Activated T-cell treated with anti-CD3 and anti-CD28 coated beads for 24 hours (primary cell): ENCODE measurements around the gene TBC1D7.
"Not testable (repeated sequence)": the region's sequence is repeated elsewhere in the genome, so short reads cannot be mapped to it uniquely, and the experiment has no call there.

Experiments
- DNase-seq: peaks from one replicate; pipeline ENCODE4 v3.0.0-alpha.2; 2020; ENCODE audit warnings: low read depth

TBC1D7 gene

DNA sequence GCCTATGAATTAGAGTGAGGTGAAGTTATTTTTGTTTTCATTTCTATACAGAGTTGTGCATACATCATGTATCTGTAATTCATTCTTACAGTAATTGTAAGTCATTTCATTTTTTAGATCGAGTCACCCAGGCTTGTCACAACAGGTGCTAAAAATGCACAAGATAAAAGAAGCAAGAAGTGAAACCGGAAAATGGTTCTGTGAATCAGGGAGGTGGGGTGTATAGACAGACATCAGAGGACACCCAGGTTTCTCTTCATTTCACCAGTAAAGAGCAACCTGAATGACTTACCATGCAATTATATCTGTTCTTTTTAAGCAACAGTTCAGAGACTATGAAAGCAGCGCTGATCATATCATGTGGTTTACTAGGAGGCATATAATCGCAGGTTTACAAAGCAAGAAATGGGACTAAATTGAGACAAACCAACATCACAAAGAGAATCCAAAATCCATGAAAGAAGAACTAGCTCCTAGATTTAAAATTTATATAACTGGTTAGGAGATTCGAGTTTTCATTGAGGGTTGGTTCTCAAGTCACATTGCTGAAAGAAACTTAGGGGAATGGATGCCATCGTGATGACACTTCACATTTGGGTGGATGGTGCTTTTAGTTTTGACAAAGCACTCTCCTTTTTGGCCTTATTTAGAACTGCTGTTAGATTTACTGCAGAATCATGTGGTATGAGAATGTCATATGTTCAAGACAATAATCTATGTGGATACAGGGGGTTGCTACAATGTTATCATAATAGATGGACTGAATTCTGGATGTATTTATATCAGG is 27.9 kb upstream of the TBC1D7 start:
- peak; percentile 39 for DNase-seq

GRCh38 chr6:13355043-13355945 is 27.0 kb upstream of the TBC1D7 start:
- DNase-seq: no peak

- DNase-seq: no peak
Measured at GRCh38 chr6:13354331-13355042, 26.1 kb upstream of the TBC1D7 start.

DNA sequence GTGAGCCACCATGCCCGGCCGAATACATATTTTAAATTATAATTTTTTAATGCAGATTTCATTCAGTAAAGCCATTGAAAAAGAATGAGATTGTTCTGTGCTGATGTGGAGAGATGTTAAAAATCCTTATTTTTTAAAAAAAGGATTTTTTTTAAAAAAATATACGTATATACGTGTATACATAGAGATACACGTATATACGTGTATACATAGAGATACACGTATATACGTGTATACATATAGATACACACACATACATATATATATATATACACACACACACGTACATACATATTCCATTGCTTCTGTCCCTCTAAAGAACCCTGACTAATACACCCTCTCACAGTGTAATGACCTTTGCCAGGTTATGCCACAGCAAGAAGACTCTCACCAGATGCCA is 23.8 kb upstream of the TBC1D7 start:
- no peak for DNase-seq

GRCh38 chr6:13351271-13351670 is 22.9 kb upstream of the TBC1D7 start:
- no peak for DNase-seq

- DNase-seq: no peak
Measured at GRCh38 chr6:13349811-13350506, 21.6 kb upstream of the TBC1D7 start.

- no peak for DNase-seq
Measured at GRCh38 chr6:13348334-13349113, 20.2 kb upstream of the TBC1D7 start.

- no peak for DNase-seq
Measured at GRCh38 chr6:13346245-13346644, 17.9 kb upstream of the TBC1D7 start.

DNA sequence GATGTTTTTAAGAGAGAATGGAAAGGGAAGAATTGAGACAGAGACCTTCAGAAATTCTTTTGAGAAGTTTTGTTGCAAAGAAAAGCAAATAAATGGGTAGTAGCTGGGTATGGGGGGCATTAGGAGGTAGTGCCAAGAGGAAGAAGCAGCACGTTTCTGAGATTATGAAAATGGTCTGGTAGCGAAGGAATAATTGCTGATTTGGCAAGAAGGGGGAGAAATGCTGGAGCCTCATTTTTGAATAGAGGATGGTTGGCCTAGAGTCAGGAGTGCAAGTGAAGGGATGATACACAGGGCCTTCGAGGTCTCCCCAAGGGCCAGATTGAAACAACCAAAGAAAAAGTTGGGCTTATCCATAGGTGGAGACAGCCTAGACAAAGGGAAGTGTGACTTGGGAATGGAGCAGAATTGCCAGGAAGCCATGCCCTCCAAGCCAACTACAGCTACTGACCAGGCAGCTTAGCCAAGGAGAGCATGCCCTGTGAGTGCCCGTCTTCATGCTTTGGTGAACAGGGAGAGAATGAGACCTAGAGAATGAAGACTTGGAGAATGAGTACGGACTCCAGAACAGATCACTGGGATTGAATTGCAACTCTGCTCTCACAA is 14.2 kb upstream of the TBC1D7 start:
- DNase-seq: no peak

DNA sequence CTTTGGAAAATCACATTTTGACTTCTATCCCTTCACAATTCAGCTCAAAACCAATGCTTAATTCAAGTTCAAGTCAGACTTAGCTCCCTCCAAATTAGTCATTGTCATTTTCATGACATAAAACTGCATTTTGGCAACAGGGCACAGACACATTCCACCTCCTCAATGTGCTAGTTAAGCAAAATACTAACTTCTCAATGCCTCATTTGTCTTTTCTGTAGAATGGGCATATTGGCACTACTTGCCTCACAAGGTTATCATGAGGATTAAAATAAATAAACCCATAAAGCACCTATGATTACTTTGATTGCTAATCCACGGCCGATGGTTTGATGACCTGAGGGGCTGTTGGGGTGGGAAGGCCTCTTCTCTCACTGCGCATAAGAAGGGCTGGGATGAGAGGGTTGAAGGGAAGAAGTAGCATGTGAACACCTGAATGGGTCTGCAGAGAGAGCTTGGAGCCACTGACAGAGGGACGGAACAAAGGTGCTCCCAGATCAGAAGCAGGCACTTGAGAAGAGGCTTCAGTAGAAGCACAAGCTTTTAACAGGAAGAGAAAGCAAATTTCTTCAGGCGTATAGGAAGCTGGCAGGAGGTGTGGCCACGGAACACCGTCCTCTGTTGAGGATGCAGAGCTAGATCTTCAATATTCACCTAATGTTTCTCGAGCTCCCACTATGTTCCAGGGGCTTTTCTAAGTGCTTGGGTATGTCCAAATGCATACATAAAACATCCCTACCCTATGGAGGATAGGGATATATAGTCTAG is 11.7 kb upstream of the TBC1D7 start:
- DNase-seq: no peak

DNA sequence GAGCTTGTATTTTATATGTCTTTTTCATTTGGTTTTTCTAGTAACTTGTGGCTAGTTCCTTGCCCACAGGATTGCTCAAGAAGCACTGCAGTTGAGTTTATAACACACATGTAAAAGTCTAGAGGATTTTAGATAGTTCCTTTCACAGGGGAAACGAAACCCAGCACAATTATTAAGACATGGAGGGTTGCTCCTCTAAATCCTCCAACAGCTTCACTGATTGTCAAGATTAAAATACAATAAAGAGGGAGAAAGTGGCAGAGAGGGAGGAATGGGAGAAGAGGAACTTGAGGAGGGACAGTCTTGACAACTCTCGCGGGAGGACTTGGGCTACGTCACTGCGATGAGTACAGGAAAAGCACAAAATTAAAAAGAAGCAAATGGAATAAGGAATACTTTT is 9.7 kb upstream of the TBC1D7 start:
- no peak for DNase-seq

DNA sequence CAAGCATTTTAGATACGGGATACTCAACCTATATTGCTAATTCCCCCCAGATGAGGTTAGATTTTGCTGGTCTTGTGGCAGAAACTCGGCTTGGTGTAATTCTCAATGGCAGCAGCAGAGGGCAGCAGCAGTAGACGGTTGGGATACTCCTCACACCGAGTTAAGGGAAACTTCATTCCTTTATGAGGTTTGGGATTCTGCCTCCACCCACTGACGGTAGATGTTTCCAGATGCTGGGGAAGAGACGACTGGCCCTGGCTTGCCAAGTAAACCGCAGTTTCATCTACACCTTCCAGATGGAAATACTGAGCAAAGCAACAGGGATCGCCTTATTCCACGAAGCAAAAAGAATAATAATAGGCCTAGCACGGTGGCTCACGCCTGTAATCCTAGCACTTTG is 8.2 kb upstream of the TBC1D7 start:
- DNase-seq: peak; percentile 69

DNA sequence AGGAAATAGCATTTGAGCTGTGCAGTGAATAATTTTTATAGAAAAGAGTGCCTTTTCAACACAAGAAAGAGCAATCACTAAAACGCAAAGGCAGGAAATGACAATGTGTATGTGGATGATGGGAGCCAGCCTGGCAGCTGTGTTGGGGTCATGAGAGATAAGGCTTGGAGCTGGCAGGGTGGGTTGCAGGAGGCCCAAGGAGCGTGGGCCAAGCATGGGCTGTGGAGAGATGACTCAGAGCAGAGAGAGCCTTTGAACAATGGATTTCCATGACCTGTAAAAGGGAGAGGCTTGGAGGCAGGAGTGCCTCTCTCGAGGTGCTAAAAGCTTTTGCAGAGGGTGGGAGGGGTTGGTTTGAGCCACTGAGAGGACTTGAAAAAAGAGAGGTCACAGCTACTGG is 6.6 kb upstream of the TBC1D7 start:
- no peak for DNase-seq

- no peak for DNase-seq
Measured at GRCh38 chr6:13332349-13332706, 4.0 kb upstream of the TBC1D7 start.

- no peak for DNase-seq
Measured at GRCh38 chr6:13331516-13332348, 3.4 kb upstream of the TBC1D7 start.

- DNase-seq: no peak
Measured at GRCh38 chr6:13328875-13329183, 492 bp upstream of the TBC1D7 start.

DNA sequence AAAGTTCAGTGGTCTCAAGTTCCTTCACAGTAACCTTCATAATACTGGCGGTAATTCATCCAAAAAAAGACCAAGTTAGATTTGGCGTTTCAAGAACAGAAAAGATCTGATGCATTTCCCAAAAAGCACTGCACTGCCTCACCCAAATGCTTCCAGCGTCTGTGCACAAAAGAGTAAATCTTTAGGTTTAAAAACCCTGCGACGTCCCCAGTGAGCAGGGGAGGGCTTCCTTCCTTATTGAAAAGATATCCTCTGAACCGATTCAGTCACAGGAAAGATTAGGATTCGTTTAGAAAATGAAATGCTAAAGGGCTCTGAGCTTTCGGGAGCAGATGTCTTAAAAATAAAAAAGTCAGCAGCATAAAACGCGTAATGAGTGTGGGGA is 654 bp downstream of the TBC1D7 start:
- DNase-seq: no peak

GRCh38 chr6:13326031-13326586 is 2.2 kb downstream of the TBC1D7 start:
- not testable (repeated sequence) for DNase-seq
